HG03066 (cell line): ENCODE data around the gene RIBC1.
"Not testable (repeated sequence)": the region's sequence is repeated elsewhere in the genome, so short reads cannot be mapped to it uniquely, and the experiment has no call there.

Experiments
- ATAC-seq: cut with Tn5 transposase; IDR thresholded peaks from one replicate; pipeline ENCODE4 v1.9.1; 2021; ENCODE audit warnings: low read depth; ENCODE audit not compliant: unreplicated experiment

RIBC1 gene

DNA sequence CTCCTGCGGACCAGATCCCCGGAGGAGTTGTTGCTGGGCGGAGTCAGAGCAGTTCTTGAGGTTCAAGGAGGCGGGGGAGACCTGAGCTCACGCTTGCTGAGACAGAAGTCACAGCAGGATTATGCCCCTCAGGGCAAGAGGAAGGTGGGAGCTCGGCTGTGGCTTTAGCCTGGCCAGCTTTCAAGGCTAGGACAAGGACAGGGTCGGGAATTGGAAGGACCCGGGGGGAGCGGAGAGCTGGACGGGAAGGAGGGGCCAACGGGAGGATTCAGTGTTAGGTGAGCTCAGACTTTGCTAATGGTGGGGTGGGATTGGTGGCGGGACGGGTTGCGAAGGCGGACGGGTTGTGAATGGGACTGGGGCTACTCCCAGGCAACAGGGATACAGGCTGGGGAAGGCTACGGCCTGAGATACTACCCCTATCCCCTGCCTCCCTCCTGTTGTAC, at the start of gene RIBC1:
TSS of gene RIBC1 (plus strand) at position 13 of the 446 bp plus-strand sequence. CDS start 3,404 bp downstream, outside the sequence.
- no peak for ATAC-seq

- no peak for ATAC-seq
These were observed 49.4 kb upstream of the RIBC1 start for GRCh38 chrX:53373307-53373706.

DNA sequence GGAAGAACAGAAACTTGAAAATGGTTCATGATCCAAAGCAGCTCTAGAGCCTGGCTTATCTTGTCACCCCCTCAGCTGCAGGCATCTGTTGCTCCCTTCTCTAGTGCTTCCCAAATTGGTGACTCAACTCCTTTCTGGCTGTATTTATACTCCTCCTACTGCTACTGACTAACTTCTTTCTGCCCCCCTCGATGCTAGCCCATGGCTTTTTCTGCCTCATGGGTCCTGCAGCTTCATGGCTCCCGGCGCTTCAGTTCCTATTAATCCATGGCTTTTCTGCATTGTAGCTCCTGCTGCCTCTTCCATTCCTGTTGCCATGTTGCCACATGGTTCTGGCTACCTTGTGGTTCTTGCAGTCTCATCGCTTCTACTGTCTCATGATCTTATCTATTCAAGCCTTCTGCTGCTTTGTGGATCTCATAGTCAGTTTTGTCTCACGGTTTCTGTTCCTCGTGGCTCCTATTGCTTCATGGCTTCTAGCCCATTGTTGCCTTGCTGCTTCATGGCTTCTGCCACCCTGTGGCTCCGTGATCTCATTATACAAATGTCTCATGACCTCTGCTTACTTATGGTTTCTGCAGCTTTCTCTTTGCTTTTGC, 48.4 kb upstream of the RIBC1 start:
- ATAC-seq: no peak

DNA sequence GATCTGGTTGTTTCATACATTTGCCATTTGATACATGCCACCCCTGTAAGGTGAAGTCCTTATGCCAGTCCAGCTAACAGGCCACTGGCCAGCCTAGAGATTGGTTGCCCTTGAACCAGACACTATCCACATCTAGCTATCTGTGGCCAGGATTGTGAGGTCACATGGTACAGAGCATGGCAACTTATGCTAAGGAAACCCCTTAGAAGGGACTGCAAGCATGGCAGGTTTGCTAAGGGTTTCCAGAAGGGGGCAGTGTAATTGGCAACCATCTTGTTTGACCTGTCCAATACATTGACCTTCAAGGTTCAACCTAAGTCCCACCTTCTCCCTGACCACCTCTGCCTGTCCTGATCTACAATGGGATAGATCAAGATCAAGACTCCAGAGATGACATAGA, 47.8 kb upstream of the RIBC1 start:
- no peak for ATAC-seq

GRCh38 chrX:53376888-53377287, 45.8 kb upstream of the RIBC1 start:
- ATAC-seq: no peak

DNA sequence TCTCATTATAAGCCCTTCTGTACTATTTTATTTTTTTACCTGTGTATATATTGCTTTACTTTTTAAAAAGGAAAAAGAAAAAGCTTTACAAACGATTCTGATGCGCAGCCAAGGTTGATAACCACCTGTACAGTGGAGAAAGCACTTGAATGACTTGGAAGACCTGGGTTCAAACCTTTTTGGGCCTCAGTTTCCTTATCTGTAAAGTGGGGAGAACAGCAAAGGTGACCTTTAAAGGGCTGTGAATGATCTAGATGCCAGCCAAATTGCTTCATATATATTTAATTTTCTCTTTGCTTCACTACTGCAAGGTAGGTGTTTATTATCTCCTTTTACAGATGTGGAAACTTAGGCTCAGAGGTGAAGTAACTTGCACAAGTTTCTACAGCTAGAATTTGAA, 45.2 kb upstream of the RIBC1 start:
- ATAC-seq: no peak

GRCh38 chrX:53379008-53379710, 43.5 kb upstream of the RIBC1 start:
- no peak for ATAC-seq

DNA sequence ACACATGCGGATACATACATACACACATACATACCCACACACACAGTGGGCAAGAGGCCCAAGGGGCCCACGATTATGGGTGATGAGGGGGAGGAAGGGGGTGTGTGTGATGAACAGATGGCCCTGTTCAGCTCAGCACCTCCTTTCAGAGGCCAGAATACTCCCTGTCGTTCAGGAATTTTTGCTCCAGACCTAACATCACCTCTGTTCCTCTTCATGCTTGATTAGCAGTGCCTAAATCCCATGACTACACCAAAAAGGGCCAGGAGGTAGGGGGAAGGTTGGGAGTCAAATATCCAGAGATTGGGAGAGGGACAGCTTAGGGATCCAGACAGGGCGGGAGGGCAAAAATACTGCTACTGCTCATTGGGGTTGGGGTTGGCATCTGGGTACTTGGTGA, 42.9 kb upstream of the RIBC1 start:
- ATAC-seq: no peak

GRCh38 chrX:53383376-53384076, 39.1 kb upstream of the RIBC1 start:
- ATAC-seq: no peak

DNA sequence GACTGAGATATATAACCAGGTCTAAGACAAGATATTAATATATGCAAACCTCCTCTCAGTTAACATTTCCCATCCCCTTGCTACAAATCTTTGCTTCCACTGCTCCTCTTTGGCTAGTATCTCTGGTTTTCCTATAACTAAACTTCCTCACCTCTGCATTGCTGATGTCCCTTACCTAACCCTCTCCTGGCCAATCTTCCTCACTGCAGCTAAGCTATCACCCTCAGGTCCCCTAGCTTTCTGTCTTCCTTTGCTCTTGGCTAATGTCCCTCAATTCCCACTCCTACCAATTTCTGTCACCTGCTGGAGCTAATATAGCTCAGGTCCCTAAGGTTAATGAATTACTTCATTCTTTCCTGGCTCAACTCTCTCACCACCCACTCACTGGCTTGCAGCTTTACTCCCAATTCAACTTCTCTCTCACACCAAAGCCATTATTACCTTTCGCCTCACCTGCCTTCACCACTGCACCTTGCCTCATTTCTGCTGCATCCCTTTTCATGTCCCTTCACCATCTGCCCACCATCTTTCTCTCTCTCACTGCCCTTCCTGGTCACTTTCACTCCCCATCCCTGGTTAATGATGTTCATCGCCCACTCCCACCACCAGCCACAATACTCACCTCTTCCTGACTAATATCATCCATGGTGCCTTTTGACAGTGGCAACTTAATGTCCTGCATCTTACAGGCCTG, 26.9 kb upstream of the RIBC1 start:
- no peak for ATAC-seq

GRCh38 chrX:53398216-53398615, 24.5 kb upstream of the RIBC1 start:
- no peak for ATAC-seq

GRCh38 chrX:53403535-53403934, 19.1 kb upstream of the RIBC1 start:
- no peak for ATAC-seq

DNA sequence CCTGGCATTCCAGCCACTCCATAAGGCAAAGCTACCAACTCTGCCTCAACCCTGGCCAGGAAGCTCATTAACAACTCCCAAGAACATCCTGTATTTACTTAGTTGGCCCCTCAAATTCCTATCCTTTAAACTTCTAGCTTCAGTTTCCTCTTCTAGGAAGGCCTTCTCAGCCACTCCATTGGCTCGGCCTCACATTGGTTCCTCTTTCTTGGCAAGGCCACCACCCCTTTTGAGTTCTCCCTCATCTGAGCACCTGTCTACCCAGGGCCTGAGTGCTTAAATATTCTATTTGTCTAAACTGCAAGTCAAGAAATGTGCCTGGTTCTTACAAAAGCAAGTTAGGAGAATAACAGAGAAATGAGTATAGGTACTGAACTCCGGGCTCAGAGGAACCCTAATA, 10.2 kb upstream of the RIBC1 start:
- no peak for ATAC-seq

DNA sequence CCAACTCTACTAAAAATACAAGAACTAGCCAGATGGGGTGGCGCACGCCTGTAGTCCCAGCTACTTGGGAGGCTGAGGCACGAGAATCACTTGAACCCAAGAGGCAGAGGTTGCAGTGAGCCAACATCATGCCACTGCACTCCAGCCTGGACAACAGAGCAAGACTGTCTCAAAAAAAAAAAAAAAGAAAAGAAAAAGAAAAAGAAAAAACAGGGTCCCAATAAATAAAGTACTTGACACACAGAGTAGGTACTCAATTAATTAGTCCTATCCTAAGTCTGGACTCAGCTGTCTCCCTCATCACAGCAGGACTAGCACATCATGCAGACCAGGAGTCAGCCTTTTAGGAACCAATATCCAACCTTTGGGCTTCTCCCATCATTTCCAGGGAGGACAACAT, 2.3 kb upstream of the RIBC1 start:
- not testable (repeated sequence) for ATAC-seq

- no peak for ATAC-seq
These were observed 1.5 kb upstream of the RIBC1 start for GRCh38 chrX:53421125-53421524.

DNA sequence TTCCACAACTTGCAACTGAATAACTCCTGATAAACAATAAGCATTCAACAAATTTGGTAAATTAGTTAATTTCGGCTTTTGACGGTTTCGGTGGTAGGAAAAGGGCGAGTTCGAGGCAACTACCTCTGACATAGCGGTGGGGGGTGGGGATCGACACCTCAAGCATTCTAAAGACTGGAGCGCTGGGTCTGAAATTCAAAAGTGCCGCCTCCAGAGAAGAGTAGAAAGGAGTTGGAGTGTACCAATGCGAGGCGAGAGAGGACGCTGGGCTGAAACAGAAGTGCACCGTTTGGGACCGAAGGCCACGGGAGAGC, 944 bp upstream of the RIBC1 start:
- peak; percentile 13 for ATAC-seq

DNA sequence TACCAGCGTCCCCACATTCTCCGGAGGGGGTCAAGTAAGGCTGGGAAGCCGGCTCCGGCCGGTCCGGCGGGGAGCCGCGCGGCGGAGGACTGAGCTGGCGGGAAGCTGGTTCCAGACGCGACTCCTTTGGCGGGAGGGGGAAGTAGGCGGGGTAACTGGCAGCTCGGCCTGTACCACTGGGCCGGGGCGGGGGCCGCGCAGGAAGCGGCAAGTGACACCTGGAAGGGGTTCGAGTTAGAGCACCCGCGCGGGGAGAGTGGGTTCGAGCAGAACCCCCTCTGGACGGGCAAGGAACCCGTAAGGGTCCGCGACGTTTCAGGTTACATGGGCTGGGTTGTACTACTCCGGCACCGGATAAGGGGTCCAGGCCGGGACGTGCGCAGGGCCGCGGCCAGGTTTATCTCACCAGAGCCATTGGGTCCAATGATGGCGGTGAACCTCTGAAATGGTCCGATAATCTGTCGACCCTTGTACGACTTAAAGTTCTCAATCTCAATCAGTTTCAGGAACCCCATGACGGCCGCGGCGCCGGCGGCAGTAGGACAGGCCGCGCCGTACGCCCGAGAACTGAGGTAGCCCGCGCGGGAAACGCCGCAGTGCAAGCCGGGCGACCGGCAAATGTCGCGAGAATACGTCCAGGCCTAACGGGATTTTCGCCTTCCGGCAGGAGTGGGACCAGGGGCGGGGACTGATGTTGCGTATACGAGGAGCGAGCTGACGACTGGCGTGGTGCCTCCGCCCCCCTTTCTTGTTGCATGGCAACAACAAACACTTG, 400 bp upstream of the RIBC1 start, which contains the start of gene SMC1A:
TSS of gene SMC1A (minus strand) at position 569 of the 775 bp plus-strand sequence. CDS start at position 515, 54 bp downstream.
- ATAC-seq: peak; percentile 91

GRCh38 chrX:53429755-53430154, 7.1 kb downstream of the RIBC1 start:
- no peak for ATAC-seq

DNA sequence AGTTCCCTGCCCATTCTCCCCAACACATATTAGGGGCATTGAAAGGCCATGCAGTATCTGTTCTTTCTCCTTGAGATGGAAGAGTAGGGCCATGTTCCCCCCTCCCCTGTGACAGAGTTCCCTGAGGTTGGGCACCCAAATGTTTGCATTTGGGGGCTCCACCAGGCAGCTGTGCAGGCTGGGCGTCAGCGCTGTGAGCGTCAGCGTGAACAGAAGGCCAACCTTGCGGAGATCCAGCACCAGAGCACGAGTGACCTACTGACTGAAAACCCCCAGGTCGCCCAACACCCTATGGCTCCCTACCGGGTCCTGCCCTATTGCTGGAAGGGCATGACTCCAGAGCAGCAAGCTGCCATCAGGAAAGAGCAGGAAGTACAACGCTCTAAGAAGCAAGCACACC, 7.6 kb downstream of the RIBC1 start:
- ATAC-seq: no peak
